CD4-positive, alpha-beta T cell treated with Interleukin-17A for 4 hours (primary cell): ENCODE measurements around the gene SPTLC1.
"Not testable (repeated sequence)": the region's sequence is repeated elsewhere in the genome, so short reads cannot be mapped to it uniquely, and the experiment has no call there.

Experiments used
- DNase-seq: peaks from one replicate; pipeline ENCODE4 v3.0.0-alpha.2; 2020; ENCODE audit warnings: mixed read lengths

Gene SPTLC1

DNA sequence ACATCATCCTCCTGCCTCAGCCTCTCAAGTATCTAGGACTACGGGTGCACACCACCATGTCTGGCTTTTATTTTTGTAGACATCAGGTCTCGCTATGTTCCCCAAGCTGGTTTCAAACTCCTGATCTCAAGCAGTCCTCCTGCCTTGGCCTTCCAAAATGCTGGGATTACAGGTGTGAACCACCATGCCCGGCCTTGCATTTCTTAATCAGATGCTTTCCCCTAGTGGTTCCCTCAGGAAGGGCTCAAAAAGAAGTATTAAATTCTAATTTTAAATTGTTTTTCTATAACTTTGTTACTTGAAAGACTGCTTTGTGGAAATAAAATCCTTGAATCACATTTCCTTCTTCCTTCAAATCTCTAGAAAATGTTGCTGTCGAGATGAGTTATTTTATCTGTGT, 85.7 kb downstream of the SPTLC1 start:
- no peak for DNase-seq

DNA sequence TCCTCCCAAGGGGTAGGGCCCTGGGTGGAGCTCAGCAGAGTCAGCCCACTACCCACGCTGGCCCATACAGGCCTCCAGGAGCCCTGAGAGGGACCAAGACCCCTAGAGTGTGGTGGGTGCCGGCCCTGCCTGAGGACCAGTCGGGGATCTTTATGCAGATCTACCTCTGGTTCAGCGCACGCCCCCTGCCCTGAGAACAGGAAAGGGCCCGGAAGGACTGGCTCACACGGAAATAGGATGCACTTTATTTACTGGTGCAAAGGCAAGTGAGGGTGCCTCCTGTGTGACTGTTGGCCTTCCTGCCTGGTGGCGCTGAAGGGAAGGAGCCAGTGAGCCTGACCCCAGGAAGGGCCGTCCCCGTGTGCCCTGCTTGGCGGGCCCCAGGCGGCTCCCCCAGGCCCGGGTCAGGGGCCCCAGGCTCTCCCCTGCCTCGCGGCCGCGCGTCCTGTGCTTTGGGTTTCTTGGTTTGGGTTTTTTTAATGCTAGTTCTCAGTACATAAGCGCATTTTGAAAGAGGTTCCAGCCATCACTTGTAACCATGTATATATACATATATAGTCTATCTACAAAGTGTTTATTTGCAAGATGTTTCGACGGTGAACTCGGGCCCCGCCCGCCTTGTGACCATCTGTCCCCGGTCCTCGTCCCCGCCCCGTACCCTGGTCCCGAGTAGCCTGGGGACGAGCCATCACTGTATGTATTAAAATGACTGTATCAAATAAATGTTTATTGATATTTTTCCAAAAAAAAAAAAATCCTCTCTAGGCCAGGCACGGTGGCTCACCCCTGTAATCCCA, 88.8 kb downstream of the SPTLC1 start:
- DNase-seq: no peak

DNA sequence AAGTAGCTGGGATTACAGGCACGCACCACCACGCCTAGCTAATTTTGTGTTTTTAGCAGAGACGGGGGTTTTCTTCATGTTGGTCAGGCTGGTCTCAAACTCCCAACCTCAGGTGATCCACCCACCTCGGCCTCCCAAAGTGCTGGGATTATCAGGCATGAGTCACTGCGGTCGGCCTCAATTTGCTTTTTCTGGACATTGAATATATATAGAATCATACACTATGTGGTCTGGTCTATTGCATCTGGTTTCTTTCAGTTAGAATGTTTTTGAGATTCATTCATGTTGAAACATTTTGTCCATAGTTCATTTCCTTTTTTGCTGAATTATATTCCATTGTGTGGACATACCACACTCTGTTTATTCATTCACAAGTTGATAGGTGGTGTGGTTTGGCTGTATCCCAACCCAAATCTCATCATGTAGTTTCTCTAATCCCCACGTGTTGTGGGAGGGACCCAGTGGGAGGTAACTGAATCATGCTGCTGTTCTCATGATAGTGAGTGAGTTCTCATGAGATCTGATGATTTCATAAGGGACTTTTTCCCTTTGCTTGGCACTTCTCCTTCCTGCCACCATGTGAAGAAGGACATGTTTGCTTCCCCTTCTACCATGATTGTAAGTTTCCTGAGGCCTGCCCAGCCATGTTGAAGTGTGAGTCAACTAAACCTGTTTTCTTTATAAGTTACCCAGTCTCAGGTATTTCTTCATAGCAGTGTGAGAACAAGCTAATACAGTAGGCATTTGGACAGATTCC, 93.2 kb downstream of the SPTLC1 start:
- DNase-seq: not testable (repeated sequence)

DNA sequence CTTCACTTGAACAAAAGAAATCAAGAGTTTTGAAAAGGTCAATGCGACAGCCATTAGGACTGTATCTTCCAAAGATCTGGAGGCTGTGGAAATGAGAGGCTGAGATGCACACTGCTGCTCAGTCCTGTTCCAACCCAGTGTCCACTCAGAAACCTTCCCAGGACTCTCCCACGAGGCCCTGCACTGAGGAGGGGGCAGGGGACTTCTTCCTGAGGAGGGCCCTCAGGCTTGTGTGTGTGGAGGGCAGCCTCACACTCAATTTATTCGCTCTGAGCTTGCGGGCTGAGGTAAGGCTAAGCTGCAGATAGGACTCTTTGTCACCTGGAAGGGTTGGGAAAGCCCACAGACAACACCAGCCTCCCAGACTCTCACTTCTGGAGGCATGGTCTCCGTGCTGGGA, 95.6 kb downstream of the SPTLC1 start:
- DNase-seq: no peak

DNA sequence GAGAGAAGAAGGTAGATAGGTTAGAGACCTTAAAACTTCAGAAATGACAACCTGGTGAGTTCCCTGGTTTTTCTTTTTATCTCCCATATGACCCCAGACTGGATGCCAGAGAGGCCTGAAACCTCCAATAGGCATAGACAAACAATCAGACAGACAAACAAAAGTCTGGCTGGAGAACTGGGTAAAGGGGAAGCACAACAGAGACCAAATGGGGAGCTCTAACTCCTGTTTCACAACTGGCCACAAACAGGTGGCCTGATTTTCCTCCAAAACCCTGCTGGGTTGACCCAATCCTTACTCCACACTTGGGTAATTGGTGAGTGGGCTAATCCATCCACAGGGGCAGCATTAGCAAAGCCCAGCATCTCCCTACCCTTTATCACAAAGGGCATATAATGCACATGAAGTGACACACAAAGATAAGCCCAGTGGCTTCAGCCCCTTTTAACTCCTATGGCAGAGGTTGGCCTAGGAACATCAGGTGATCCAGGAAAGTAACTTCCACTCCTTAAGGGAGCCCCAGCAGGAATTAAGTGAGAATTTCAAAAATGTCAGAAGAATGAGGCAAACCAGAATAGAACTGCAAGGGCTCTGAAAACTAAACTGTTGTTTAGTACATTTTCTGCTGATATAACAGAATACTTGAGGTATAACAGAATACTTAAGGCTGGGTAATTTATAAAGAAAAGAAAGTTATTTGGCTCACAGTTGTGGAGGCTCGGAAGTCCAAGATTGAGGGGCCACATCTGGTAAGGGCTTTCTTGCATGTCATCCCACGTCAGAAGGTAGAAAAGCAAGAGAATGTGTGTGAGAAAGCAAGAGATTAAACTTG, 104.3 kb downstream of the SPTLC1 start:
- no peak for DNase-seq

DNA sequence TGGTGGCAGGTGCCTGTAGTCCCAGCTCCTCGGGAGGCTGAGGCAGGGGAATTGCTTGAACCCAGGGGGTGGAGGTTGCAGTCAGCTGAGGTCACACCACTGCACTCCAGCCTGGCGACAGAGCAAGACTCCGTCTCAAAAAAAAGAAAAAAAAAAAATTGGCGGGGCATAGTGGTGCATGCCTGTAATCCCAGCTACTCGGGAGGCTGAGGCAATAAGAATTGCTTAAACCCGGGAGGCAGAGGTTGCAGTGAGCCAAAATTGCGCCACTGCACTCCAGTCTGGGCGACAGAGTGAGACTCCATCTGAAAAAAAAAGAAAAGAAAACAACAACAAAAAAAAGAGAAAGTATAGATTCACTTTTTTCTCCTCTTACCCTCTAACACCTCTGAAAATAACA, 105.0 kb downstream of the SPTLC1 start:
- DNase-seq: not testable (repeated sequence)

DNA sequence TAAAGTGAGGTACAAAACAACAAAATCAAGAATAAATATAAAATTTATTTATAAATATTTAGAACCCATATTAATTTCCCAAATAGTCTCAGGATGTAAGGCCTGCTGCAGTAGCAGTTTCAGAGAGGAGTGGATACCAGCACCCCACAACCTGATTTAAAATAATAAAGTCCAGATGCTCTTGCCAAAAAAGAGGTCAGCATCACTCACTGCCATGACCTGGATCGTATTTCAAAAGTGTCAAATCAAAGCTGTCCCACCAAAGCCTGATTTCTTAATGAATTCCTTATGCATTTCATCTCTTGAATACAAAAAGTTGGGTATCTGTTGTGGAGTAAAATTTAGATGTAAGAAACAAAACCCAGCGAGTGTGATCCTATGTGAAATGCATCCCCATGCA, 107.2 kb downstream of the SPTLC1 start:
- no peak for DNase-seq

DNA sequence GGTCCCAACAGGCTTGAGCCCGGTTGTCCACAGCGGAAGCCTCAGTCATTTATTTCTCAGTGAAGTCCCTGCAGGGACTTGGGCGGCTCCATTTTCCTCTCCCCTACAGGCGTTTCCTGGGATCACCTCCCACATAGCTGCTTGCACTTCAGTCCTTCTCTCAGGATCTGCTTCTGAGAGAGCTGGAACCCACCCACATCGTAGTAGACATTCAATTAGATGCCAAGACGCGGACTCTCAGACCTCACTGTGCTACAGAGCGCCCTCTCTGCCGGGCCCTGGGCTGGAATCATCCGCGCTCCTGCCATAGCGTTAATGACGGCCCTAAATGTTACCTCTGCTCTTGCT, 111.2 kb downstream of the SPTLC1 start:
- DNase-seq: no peak

DNA sequence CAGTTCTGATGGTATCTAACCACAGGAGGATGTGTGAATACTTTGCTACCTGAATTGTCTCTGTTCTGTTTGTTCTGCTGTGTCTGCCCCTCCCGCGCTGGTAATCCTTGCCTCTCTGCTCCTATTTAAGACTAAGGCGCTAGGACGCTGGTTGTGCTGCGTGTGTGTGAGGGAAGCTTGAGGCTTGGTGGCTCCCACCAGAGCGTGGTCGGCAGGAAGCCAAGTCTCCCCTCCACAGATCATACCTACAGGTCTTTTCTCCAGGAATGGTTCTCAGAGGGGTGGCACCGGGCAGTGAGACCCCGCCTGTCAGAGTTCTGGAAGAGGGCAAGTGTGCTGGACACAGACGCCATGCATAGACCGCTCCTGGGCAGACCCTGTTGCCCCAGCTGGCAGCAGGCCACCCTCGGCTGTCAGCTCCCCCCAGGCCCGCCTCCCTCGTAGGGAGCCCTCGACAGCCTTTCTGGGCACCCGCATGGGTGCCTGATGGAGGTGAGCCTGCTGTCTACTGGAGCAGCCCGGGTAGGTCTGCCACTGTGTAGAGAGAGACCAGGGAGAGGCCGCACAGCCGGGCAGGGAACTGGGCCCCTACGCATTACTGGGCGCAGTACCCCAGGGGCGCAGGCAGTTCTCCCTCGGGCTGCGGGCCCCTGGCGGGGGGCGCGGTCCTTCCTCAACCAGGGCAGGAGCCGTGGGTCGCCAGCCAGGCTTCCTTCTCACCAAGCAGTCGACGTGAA, 111.7 kb downstream of the SPTLC1 start:
- no peak for DNase-seq

DNA sequence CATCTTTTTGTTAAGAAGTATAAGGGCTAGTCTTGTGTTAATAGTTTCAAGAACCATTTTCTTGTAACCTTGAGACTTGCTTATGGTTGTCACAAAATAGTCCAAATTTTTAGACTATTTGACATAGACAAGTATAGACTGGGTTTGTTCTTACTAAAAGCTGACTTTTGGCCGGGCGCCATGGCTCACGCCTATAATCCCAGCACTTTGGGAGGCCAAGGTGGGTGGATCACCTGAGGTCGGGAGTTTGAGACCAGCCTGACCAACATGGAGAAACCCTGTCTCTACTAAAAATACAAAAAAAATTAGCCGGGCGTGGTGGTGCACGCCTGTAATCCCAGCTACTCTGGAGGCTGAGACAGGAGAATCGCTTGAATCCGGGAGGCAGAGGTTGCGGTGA, 113.3 kb downstream of the SPTLC1 start:
- not testable (repeated sequence) for DNase-seq

DNA sequence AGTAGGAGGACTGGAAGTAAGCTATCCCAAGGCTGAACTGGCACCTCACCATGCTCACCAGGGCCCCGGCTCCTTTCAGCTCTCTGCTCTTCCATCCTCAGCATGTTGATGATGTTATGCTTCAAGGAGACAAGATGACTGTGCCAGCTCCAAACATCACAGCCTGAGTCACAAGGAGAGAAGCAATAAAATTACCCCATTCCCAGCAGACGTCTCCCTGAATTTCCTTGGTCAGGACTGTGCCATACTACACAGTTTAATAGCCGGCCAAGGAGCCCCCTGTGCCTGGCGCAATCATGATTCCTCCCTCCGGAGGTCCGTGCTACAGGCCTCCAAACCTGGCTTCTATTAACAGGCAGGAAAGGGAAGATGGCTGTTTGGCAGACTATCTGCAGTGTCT, 114.0 kb downstream of the SPTLC1 start:
- no peak for DNase-seq

DNA sequence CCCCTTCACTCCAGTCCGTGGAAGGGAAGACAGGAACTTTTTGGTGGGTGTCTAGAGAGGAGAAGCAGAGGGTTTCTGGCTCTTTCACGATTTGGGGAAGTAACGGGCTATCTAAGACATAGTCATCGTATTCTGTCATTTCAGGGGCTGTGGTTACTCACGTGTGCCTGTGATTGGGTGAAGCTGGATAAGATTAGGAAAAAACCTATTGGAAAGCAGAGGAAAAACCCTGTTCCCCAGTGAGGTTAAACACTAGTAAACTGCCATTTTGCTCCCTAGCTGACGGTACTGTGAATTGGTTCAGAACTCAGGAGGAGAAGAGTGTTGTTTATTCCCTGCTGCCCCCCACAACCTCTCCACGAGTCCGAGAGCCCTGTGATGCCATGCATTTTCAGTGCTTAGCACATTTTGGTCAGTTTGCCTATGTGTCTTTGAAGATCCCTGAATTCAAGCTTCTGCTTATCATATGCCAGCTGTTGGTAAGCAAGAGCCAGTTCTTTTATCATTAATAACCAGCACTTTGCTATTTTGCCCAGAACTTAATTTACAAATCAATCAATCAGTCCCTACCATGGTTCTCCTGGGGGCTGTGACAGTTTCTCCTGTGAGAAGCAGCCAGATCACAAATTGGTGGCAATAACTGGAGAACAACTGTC, 120.1 kb downstream of the SPTLC1 start:
- no peak for DNase-seq

DNA sequence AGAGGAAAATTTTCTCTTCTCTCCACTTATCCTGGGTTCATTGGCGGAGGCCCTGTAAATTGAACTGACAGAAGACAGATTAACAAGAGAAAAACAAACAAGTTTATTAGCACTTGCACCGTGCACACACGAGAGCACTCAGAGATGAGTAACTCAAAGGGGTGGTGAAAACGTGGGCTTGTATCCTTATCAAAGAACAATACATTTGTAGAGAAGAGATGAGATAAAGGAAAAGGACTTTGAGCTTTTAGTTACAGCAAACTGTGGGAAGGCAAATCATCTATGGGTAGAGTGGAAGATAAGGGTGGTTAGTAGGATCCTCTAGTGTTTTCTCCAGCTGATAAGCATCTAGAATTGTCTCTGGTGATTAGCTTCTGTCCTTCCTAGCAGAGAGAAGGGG, 120.8 kb downstream of the SPTLC1 start:
- DNase-seq: no peak

DNA sequence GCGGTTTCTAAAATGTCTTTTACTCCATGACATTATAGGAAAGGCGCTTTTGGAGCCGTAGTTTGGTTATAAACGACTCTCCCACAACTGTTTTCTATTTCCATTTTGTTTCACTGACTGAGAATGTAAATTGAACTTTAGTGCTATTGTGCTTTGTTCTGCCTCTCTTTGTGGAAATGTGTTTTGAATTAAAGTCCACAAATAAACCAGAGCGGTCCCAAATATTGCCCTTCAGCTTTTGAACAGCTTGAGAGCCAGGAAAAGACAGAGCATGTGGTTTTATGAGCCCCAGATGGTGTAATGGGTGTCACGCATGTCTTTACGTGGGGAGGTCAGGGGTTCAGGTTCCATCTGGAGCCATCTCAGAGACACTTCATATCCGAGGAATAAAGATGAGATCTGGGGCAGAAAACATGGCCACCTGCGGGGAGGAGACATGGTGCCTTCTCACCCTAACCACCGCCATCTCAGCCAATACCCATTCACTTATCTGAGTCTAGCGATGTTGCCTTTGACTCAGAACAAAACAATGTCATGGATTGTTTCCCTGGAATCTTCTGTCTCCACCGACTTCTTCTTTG, 122.7 kb downstream of the SPTLC1 start:
- DNase-seq: no peak

DNA sequence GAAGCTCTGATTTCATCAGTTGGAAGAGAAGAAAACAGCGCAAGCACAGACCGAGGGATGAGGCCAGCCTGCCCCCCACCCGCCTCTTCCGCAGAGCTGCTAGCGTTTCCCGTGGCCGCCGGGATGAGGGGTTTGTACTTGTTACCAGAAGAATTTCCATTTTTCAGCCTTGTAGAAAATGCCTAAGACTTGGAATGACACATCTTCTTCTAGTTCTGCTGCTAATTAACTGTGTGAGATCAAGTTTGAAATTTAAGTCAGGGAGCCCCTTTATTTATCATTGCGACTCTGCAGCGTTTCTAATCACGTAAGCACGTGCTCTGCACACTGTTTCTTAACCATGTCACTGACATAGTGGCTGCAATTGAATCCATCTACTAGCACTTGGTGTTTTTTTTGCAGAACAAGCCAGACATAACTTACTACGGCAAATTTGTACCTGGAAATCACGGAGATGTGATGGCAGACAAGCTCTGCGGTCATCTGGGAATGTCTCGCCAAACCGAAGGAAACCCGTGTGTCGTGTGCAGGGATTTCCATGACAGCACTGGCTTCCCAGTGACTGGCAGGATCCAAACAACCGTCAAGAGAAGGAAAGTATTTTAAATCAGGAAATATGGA, 123.4 kb downstream of the SPTLC1 start:
- no peak for DNase-seq

DNA sequence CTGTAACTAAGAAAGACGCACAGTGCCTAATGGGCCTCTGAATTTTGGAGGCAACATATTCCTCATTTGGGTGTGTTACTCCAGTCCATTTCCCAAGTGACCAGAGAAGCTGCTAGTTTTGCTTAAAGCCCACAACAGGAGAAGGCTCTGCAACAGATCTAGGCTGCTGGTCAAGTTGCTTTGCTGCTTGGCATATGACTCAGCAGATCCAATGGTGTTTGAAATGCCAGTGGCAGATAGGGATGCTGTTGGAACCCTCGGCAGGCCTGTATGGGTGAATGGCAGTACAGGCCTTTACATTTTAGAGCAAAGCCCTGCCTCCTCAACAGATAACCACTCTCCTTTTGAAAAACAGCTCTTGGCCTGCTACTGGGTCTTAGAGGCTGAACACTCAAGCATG, 129.0 kb downstream of the SPTLC1 start:
- no peak for DNase-seq

DNA sequence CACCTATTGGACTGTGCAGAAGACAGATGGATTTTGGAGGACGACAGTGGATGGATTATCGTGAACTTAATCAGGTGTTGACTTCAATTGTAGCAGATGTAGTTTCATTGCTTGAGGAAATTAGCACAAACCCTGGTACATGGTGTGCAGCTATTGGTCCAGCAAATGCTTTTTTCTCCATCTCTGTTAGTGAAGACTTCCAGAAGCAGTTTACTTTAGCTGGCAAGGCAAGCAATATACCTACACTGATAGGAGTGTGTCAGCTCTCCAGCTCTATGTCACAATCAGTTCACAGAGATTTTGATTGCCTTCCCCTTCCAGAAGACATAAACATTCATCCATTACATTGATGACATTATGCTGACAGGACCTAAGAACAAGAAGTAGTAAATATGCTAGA, 129.5 kb downstream of the SPTLC1 start:
- no peak for DNase-seq
